ENCODE data around the gene CENPH.

DNA sequence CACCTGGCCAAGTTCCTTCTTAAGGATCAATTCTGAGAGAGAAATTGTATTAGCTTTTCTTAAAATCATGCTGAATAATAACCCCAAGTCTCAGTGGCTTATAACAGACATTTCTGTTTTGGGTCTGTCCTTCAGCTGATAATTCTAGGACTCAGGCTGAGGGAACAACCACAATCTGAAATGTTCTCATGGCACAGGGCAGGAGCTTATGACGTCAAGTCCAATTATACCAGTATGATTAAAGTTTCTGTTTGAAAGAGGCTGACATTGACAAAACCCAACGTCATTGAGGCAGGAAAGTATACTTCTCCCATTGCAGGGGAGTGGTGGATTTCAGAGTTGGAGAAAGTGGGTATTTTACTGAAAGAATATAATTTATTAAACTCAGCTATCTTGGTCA lies 21.8 kb downstream of the CENPH start:
- TF ChIP-seq POLR2A (IDR thresholded peaks at IDR 0.05; ENCODE audit: low read depth, low read length), result no peak
- TF ChIP-seq TAF1 (IDR thresholded peaks at IDR 0.05; ENCODE audit: borderline replicate concordance, low read depth, low read length), result no peak

All from GM12892 (cell line).